ENCODE results near the gene DLK2. TPM values are rescaled to one million over a fixed set of nuclear protein-coding genes. Genes with fewer than 3 reads are reported as not detected.

The DLK2 gene
- total RNA-seq, 4 donors from 2014 or later, result 23.6 to 61.7 (median 32.3) TPM

DNA sequence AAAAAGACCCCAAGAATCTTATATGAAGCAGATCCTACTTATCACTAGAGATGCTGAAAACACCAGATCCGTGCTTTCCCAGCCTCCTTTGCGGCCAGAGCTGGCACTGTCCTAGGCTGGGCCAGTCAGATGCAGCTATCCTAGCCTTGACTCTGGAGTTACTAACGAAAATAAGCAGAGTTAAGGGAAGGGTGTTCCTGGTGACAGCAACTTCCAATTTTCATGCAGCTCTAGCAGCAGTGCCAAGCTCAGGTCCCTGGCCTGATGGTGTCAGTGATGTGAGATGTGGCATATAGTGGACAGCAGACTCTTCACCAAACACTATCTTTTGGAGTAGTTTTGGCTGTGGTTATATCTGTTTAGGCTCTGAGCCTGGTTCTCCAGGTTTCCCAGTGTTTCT is 53.6 kb downstream of the DLK2 start:
- WGBS, result 93% methylated on average over 3 of the region's 3 CpGs
- no peaks in the 10 kb centered on the region for H3K27me3 ChIP-seq
- no peak overlapping the region for H3K4me3 ChIP-seq
- no peaks in the 10 kb centered on the region for H3K36me3 ChIP-seq
- no peaks in the 10 kb centered on the region for H3K9me3 ChIP-seq
- TF ChIP-seq CTCF (IDR thresholded peaks at IDR 0.05) (no peak), POLR2A (IDR thresholded peaks at IDR 0.05) (no peak), POLR2AphosphoS5 (IDR thresholded peaks at IDR 0.05) (no peak), EP300 (IDR thresholded peaks at IDR 0.05) (no peak)
- DNase-seq (ENCODE audit: low spot score in 2 of 2), result no peak
- H3K27ac ChIP-seq, result no peak overlapping the region
- no peaks in the 10 kb centered on the region for H3K4me1 ChIP-seq

Other genes with a start within 250 kb of the DLK2 start
- gene DNPH1, start 226.1 kb downstream of the DLK2 start, total RNA-seq, result 10 to 100 TPM; 21.9 to 88.4 (median 74.4) TPM
- gene TTBK1, start 212.1 kb downstream of the DLK2 start, total RNA-seq, result not detected
- not detected for gene SLC22A7, start 157.3 kb downstream of the DLK2 start, total RNA-seq
- gene CRIP3, start 146.7 kb downstream of the DLK2 start, total RNA-seq, result 1 to 10 TPM in 3 of 4 donors, not detected in 1; 2.2 to 3.4 (median 2.6) TPM
- 10 to 100 TPM; 20.9 to 35.5 (median 24.8) TPM for gene ZNF318, start 85.9 kb downstream of the DLK2 start, total RNA-seq
- 10 to 100 TPM; 16.1 to 39.1 (median 27.4) TPM for gene ABCC10, start 28.0 kb downstream of the DLK2 start, total RNA-seq
- 10 to 100 TPM; 17.8 to 32.4 (median 30.6) TPM for gene TJAP1, start 22.0 kb upstream of the DLK2 start, total RNA-seq
- gene LRRC73, start 54.8 kb upstream of the DLK2 start, total RNA-seq, result under 1 TPM in 2 of 4 donors, not detected in 2; 0.34 to 0.42 TPM
- gene YIPF3, start 61.4 kb upstream of the DLK2 start, total RNA-seq, result 100 to 1,000 TPM in 1 of 4 donors, 10 to 100 TPM in 3; 69.8 to 115 (median 84.6) TPM
- gene POLR1C, start 61.5 kb upstream of the DLK2 start, total RNA-seq, result 10 to 100 TPM; 31.1 to 44.7 (median 35.6) TPM
- gene XPO5, start 120.5 kb upstream of the DLK2 start, total RNA-seq, result 10 to 100 TPM; 24.1 to 49.8 (median 29.0) TPM
- gene POLH, start 120.6 kb upstream of the DLK2 start, total RNA-seq, result 10 to 100 TPM; 14.2 to 24.3 (median 17.0) TPM
- 10 to 100 TPM; 23.7 to 67.6 (median 31.5) TPM for gene GTPBP2, start 173.7 kb upstream of the DLK2 start, total RNA-seq
- gene MAD2L1BP, start 180.3 kb upstream of the DLK2 start, total RNA-seq, result 10 to 100 TPM; 35.4 to 63.1 (median 49.7) TPM
- under 1 TPM in 2 of 4 donors, not detected in 2; 0.24 to 0.57 TPM for gene RSPH9, start 189.5 kb upstream of the DLK2 start, total RNA-seq
- 10 to 100 TPM; 43.6 to 59.0 (median 48.6) TPM for gene MRPS18A, start 232.2 kb upstream of the DLK2 start, total RNA-seq